ENCODE data around the gene RPL27A.

Gene RPL27A

DNA sequence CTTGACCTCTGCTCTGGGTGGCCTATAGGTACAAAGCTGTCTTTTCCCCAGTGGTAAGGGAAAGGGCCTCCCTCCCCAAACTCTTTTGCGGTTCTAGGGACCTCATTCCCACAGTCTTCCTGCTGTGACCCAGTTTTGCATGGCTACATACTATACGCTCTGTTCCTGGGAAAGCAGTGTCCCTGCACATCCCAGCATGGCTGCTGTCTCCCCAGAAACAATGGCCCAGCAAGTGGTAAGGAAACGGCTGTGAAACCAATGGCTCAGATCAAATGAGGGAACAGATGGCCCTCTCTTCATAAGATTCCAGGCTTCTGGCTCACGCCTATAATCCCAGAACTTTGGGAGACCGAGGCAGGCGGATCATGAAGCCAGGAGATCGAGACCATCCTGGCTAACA is 41.1 kb downstream of the RPL27A start:
- no peak for DNase-seq

GRCh38 chr11:8724682-8725081 is 42.1 kb downstream of the RPL27A start:
- no peak for DNase-seq

- DNase-seq: no peak
Measured at GRCh38 chr11:8726395-8726794, 43.8 kb downstream of the RPL27A start.

GRCh38 chr11:8728563-8728962 is 46.0 kb downstream of the RPL27A start:
- DNase-seq: peak; percentile 87

- no peak for DNase-seq
Measured at GRCh38 chr11:8729067-8729466, 46.5 kb downstream of the RPL27A start.

DNA sequence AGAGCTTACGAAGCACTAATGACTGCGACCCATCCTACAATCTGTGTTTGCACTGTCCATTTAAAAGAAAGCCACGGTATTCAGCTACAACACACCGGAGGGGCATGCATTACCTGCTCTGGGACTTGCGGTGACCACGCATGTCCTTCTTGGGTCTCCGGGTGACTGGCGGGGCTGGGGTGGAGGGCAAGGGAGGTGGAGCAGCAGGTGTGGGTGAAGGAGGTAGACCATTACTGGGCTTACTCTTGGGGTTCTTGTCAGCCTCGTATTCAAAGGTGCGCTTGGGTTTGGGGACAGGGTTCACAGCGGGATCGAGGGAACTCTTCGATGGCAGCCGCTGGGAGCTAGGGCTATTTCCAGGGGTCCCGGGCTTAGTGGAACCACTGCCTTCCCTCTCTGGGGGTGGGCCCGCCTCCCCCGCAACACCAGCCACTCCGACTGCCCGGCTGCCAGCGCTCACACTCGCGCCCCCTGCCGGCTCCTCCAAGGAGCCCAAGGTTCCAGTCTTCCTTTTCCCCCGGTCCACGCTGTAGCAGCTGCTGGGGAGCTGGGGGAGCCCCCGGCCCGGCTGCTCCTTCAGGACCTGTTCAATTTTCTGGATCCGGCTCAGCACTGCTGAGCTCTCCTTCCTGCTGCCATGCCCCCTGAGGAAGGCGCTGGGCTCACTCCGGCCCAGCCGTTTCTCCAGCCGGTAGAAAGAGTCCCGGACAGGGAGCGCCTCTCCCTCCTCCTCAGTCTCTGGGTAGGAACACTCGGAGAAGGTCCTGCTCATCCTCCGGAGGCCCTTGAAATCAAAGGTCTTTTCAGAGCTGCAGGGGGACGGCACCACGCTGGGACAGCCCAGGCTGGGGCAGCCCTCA is 47.5 kb downstream of the RPL27A start:
- no peak for DNase-seq

DNA sequence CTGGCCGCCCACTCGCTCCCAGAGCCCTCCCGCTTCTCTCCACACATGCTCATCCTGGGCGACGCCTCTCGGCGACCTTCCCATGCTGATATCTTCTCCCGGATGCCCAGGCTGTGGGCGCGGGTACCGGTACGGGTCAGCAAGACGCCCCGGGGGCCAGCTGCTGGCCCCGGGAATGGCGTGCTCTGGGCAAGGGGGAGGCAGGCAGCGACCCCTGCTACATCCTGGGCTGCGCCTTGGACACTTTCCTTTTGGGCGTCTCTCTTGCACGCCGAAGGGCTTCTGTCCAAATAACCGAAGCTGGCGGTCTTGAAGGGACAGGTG is 48.1 kb downstream of the RPL27A start:
- DNase-seq: no peak

DNA sequence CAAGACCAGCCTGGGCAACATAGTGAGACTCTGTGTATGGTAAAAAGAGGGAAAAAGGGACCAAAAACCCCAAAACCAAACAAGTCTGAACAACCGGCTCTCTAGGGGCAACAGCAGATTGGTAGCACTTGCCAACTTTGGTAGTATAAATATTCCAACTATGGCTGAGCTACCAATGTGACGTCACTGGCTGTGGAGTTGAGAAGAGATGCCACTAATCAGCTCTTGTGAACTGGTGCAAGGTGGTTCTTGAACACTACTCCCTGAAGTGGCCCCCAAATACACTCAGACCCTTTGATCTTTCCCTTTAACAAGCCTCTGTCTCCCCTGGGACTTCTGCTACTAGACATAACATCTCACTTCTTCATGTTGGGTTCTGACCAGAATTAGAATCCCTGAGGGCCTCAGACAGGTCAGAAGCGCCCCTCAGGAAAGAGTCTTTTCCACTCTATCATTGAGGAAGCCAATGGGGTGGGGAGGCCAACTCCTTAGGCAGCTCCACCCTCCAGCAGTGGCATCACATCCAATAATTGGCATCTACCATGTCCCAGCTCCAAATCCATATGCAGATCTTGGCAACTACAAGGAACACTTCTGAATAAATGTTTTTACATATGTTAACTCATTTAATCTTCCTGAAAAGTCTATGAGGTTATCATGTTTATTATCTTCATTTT is 49.2 kb downstream of the RPL27A start:
- DNase-seq: no peak

- DNase-seq: no peak
Measured at GRCh38 chr11:8732324-8732670, 49.7 kb downstream of the RPL27A start.

GRCh38 chr11:8732748-8733241 is 50.2 kb downstream of the RPL27A start:
- peak; percentile 82 for DNase-seq

GRCh38 chr11:8733852-8734251 is 51.3 kb downstream of the RPL27A start:
- no peak for DNase-seq

DNA sequence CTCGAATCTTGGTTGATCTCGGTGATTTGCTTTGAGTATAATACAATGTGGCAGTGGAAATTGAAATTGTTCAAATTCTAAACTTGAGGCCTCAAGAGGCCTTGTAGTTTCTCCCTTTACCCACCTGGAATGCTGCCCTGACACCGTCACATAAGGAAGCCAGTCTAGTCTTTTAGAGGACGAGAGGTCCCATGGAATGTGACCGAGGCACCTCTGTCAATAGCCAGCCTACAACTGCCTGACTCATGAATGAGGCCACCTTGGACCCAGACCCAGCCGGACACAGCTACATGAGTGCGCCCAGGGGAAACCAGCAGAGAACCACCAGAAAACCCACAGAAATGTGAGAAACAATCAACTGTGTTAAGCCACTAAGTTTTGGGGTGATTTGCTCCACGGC is 52.5 kb downstream of the RPL27A start:
- no peak for DNase-seq

GRCh38 chr11:8739309-8739793 is 56.8 kb downstream of the RPL27A start:
- DNase-seq: no peak
